ENCODE measurements around the gene STMN3.

DNA sequence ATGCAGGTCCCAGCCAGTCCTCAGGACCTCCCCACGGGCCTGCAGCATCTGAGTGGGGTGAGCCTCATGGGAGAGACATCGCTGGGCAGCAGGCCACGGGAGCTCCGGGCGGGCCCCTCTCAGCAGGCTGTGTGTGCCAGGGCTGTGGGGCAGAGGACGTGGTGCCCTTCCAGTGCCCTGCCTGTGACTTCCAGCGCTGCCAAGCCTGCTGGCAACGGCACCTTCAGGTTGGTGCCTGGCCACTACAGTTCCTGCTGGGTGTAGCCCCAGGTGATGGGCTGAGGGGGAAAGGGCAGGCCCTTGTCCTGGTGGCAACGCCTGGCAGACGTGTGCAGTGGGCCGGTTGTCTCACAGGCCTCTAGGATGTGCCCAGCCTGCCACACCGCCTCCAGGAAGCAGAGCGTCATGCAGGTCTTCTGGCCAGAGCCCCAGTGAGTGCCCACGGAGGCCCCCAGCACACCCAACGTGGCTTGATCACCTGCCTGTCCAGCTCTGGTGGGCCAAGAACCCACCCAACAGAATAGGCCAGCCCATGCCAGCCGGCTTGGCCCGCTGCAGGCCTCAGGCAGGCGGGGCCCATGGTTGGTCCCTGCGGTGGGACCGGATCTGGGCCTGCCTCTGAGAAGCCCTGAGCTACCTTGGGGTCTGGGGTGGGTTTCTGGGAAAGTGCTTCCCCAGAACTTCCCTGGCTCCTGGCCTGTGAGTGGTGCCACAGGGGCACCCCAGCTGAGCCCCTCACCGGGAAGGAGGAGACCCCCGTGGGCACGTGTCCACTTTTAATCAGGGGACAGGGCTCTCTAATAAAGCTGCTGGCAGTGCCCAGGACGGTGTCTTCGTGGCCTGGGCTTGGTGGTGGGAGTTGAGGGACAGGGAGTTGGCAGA lies 42.4 kb upstream of the STMN3 start:
- TF ChIP-seq CTCF (IDR thresholded peaks at IDR 0.05) (no peak), POLR2A (IDR thresholded peaks at IDR 0.05) (no peak)

Measured in uterus (tissue), 2 donors.